Endometrium (tissue), 2 donors: ENCODE measurements around the gene LRMDA.

Source experiments
- FAIRE-seq: peaks from 2 replicates; lab custom pipeline; 2012; peaks lifted over from hg19 to GRCh38; lab: Jason Lieb, UNC
- donor health status: control.
- donor health status: control.

The LRMDA gene

DNA sequence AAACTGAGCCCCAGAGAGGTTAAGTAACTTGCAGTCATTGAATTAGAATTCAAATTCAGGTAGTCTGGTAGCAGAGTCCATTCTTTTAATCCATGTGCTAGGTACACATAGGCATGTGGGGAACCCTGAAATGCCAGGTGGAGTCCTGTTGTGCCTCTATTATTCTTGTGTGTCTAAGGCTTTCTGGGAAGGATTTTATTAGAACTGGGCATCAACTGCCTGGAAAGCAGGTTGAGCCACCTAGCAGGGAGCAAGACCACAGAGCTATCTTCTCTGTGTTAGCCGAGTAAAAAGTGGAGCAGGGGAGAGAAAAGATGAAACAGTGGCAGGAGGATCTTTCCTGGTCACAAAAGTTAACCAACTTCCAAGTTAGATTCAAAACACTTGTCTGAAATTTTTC, 494.6 kb downstream of the LRMDA start:
- FAIRE-seq: no peak

DNA sequence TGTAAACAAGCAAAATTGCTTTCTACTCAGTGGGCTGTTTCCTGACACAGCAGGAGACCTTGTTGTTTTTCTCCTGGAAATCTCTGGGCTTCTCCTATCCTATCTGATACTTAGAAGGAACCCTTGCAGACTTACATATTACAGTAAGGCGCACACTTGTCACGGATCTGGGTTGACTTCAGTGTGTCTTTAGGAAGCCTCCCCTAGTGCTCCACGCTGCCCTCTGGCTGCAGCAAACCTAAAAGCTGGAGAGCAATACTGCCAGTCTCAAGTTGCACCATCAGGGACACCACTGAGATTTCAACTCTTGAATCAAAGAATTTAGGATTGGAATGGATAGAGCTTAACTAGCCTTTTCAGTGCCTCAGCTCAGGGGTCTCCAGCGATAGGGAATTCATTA, 495.3 kb downstream of the LRMDA start:
- FAIRE-seq: no peak

DNA sequence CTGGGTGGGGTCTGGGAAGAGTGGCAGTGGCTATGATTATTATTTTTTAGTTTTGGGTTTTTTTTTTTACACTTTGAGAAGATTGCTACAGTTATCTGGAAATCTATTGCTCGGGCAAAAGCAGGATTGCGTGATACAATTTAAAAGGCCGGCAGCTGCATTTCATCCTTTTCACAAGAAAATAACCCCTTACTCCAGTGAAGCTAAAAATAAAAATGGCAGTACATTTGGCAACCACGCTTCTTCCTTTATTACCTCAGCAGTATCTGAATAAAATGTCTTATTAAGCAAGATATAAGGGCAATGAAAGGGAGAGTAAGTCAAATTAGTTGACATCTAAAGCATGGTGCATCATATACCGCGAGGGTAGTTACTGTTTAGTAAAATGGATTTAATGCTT, 496.8 kb downstream of the LRMDA start:
- FAIRE-seq: no peak

DNA sequence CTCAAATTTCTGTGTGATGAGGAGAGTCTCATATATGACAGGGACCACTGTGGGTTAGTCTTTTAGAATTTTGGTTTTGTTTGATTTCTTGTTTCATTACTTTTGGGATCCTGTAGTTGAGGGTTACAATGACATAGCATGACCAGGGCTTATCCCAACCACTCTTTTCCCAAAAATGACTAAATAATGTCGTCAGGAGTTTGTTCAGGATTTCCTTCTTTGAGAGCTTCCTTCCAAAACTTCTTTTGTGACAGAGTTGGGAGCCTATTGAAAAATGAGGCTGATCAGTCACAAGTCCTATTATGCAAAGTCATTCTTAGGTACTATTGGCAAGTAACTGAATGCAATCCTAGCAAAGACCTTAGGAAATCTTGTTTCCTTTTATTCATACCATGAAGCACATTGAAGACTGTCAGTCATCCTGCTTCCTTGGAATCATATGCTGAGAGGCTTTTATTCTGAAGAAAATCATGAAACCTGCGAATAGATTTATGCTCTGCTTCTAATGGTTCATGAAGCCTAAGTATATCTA, 498.3 kb downstream of the LRMDA start:
- no peak for FAIRE-seq

DNA sequence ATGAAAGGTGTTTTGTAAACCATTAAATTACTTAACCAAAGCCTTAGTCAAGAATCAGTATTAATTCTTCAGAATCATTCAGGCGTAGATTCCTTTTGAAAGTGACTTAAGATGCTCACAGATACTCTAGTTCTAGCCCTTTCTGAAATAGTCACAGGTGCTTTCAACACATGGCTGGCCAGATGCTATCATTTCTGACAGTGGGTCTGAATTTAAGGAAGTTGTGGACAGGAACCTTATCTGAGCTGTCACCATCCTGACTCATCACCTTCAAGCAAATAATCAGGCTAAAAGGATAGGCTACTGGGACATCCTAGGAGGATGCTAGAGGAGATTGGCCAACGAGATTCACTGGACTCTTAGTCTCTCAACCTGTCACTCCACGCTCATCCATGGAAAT, 501.5 kb downstream of the LRMDA start:
- FAIRE-seq: no peak

DNA sequence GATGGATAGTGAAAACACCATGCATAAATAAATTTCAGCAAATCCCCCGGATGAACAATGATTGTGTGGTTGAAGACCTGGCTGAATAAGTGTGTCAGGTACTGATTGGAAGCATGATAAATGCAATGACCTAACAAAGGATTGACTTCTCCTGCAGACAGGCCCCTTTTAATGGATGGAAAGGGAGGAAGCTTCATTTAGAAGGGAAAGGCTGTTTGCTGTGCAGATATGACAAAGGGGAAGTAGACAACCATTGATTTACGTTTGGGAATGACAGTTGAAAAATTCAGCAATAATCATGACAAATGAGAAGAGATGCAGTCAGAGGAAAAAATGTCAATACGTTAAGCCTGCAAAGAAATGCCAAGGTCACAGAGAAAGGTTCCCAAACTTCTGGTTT, 503.8 kb downstream of the LRMDA start:
- FAIRE-seq: no peak

DNA sequence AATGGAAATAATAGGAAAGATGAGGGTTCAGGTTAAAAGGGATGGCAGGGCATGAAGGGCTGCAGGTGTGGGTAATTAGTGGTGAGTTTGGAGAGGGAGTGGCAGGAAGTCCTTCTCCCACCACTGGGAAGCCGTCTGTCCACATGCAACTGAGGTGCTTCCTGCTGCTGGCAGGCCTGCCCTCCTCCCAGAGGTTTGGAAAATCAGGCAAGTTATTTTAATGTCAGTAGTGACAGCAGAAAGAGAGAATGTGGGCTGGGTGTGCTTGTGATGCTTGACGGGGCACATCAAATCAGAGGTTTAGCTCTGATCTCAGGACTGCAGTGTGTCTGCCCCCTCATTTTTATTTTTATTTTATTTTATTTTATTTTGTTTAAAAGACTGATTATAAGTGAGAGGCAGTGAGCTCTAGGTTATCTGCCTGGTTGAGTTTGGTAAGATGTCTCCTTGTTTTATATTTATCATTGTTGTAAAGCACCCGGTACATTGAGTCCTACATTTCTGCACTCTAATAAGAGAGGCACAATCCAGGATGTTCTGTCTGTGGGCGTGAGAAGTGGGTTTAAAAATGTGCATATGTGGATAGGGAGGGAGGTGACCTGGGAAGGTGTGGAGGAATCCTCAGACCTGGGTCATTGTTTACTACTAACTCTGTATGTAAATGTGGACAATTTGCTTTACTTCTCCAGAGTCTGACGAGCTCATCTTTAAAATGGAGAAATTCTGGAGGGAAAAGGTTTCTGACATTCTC, 504.4 kb downstream of the LRMDA start:
- FAIRE-seq: no peak

DNA sequence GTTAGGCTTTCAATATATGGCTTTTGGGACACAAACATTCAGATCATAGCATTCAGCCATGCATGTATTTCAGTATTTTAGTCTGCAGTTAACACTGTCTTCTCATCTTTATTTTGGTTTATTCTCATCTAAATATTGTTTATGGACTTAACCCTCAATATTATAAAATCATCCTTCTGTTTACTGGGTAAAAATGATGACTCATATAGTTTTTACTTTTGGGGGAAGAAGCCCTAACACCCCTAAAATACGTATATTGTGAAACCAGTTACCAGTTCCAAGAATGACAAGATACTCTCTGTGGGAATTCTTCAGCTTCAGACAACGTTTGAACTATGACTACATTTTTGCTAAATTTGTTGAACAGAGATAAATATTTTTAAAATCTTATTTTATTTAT, 505.4 kb downstream of the LRMDA start:
- FAIRE-seq: no peak

DNA sequence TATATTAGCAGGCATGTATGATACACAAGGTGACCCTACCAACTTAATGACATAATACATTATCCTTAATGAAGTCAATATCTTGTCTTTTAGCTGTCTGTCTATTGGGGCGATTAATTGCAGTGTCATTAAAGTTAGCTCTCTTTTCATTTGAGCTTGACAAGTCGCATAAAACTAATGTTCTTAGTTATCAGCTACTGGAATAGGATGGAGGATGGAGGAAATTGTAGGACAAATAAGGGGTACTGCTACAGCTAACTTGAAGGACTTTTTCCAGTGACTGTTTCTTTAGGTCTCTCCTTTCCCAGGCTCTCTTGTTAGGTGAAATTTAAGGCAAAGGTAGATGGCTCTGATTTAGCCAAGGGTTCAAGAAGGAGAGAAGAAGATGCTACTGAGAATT, 506.4 kb downstream of the LRMDA start:
- no peak for FAIRE-seq

DNA sequence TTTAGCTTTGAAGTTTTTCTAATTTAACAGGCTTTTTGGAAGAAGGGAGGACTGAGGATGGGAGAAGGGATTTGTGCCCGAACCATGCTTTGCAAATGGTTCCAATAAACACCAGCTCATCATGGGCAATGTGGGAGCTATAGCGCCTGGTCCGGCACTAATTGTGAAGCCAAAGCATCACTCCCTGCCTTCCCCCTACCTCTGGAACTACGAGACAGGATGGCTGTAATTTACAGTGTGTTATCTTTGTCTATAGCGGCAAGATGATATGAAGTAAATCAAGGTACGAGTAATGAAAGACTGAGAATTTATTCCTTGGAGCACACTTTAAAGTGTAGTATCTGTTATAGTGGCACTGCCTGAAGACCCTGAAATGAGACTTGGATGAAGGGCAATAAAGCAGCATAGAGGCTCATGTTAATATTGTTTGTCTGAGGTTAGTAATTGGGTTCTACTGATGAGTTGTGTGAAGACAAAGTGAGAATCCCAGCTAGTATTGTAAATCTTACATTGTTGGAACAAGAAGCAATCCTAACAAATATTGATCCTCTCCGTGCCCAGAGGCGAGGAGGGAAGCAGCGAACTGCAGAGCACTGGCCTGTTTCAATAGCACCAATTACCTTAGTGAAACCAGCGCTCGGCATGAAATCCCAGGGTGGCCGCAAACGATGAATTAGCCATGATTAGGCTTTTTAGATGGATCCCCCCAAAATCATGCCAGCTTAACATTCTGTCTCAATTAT, 507.1 kb downstream of the LRMDA start:
- no peak for FAIRE-seq

DNA sequence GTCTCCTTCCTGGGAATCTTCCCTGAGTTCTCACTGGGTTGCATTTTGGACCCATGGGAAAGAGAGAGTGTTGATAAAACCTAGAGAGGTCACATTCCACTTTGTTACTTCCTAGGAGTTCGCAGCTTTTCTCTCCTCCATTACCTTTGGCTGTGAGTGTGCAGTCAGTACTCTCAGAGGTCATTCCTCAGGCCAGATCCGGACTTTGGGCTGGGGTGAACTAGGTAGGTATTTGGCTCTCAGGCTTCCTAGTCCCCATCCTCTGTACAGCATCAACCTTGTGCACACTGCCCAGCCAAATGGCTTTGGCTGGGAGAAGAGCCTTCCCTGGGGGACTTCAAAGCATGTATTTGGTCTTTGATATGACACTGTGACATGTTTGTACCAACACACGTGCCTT, 508.1 kb downstream of the LRMDA start:
- FAIRE-seq: no peak

DNA sequence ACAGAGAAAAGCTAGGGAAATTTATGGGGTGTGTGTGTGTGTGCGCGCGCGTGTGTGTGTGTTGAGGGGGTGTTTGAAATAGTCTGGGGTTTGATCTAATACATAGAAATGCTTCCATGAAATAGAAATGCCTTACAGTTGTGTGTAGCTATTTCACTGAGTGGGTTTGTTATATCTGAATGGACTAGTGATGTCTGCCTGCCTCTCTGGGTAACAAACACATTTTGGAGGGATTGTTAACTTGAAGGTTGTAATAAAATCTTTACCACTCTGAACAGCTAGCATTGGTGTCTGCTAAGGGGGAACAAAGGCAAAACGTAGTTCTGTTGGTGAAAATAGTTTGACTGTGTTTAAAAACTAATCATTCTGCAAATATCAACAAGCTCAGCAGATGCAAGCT, 509.3 kb downstream of the LRMDA start:
- FAIRE-seq: no peak

DNA sequence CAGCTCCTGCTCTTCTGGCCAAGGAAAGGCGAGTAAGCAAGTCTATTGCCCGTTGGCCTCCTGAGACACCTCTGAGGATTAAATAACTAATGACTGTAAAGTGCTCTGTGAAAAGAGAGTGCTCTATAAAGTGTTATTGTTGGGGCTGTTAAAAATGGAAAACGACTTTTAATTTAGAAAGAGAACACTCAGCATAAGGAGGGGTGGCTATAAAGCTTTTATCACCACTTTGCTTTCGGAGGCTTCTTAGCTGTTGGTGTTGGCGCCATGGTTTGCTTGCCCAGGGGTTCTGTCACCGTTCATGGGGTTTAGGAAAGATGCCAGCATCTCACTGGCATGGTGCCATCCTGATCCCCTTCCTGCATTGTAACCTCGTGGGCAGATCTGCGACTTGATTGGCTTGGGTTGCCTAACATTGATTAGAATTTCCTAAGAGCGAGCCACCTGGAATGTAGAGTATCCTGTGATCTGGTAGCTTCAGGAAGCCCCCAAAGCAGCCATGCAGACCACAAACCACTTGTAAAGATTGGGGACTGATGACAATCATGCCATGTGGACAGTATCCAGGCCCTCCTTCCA, 509.9 kb downstream of the LRMDA start:
- no peak for FAIRE-seq

DNA sequence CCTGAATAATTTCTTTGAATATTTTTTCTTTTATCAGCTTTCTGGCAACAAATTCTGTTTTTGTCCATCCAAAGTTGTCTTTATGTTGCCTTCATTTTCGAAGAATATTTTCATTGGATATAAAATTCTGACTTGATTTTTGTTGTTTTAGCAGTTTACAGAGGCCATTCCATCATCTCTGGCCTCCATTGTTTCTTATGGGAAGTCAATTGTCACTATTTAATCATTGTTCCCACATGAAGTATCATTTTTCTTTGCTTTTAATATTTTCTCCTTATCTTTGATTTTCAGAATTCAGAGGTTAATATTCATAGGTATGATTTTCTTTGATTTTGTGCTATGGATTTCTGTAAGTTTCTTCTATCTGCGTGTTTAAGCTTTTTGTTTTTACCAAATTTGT, 512.6 kb downstream of the LRMDA start:
- FAIRE-seq: no peak

DNA sequence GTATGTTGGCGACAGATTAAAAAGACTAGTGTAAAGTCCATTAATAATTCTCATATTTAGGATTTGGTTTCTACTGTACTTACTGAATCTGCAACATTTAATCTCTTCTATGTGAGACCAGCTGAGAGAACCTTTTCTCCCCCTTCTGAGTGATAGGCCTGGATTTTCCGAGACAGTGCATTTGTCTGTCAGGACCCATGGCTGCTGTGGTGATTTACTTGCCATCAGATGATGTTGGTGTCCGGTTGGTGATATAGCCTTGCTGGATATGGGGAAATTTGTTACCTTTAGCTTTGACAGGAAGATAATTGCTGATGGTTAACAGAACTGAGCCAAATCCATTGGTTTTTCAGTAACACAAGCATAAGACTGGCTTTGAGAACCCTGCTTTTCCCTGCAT, 517.2 kb downstream of the LRMDA start:
- no peak for FAIRE-seq

DNA sequence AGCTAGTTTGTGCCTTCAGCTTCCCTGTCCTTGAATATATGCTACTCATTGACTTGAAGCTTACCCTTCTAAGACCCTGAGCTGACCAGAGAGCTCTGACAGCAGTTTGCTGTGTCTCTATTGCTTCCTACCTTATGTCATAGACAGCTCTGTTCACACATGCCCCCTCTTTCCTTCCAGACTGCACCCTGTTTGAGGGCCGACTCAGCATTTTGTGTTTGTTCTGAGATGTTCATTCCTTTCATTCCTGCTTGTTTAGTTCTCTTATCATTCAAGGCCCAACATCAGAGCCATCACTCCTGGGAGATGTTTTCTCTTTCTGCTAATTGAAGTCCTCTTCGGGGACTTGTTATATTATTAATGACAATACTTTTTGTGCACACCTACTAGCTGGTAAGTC, 518.9 kb downstream of the LRMDA start:
- no peak for FAIRE-seq

DNA sequence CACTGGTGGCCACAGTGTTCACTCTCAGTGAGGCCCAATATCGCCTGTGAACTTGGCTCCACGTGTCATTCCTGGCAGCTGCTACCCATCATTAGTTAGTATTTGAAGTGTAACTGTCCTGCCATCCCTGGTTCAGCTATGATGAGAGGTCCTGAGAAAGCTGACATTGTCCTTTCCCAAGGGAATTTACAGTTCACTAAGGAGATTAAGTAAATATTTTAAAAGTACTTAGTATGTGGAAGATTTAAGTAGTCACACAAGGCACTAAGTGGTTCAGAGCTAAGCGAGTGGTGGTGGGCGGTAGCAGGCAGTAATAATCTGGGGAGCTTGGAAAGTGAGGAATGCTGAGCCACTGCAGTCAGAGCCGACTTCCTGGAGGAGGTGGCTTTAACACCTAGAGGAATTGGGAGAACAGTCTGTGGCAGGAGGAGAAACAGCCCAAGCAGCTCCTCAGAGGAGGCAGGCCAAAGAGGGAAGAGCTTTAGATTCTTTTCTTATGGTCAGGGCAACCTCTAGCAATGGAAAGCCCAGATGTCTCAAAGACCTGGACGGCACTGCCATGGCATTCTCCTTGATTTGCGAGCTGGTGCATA, 519.7 kb downstream of the LRMDA start:
- FAIRE-seq: no peak

DNA sequence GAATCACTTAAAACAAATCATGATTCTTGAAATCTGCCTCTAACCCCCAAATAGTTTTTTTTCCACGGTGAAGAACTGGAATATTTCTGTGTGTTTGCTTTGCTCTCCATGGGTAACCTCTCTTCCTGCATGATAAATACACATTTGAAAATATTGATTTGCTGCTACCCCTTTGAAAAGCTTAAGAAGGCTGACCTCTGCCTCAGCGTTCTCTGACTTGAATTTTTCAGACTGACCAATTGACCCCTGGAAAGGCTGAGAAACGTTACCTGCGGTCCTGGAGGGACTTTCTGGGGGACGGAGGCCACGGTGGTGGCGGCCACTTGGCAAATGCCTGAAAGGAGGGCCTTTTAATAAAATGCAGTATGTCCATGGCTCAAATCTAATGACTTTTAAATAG, 520.2 kb downstream of the LRMDA start:
- no peak for FAIRE-seq

DNA sequence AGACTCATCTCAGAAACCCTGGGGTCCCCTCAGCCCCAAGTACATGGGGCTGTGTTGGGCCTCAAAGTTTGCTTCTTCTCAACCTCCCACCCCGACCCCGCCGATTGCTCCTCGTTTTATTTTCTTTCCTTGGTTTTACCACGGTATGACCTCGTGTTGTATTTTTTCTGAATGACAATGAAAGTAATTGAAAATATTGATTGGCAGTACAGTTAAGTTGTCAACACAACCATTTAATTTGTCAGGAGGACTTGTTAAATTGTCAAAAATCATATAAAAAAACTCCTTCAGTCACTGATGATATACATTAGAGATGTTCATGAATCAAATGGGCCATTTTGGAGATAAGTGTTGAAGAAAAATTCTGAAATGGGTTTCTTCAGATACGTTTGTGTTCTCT, 520.7 kb downstream of the LRMDA start:
- FAIRE-seq: no peak

DNA sequence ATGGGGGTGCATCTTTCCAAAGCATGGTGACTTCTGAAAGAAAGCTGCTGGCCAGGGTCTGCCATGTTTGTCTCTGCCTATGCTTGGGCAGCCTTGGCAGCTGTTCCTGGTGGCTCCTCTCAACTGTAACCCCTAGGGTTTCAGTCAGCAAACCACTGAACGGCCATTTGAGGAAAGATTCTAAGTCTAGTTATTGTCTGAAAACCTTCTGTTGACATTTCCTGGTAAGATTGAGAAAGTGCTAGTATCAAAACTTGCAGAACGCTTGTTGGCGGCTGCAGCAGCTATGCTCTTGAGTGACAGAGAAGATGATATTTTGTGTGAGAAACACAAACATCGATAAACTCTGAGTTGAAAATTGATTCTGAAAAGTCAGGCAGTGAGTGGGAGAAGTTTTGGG, 523.1 kb downstream of the LRMDA start:
- FAIRE-seq: no peak

DNA sequence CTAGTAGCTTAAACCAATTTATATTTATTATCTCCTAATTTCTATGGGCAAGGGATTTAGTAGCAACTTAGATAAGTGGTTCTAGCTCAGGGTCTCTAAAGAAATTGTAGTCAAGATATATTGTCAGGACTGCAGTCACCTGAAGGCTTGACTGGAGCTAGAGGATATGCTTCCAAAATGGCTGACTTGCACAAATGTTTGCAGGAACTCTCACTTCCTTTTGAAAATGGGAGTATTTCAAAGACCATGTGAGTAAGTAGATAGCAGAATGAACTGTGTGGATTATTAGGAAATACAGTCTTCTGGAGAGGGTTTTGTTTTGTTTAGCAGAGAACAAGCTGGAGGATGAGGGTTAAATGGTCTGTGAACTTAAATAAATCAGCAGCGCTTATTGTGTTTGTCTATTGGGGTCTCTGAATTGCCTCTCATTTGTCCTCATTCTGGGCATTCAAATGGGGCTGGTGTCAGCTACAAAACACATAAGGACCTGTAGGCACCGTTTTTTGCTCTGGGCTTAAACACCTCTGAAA, 524.6 kb downstream of the LRMDA start:
- no peak for FAIRE-seq

DNA sequence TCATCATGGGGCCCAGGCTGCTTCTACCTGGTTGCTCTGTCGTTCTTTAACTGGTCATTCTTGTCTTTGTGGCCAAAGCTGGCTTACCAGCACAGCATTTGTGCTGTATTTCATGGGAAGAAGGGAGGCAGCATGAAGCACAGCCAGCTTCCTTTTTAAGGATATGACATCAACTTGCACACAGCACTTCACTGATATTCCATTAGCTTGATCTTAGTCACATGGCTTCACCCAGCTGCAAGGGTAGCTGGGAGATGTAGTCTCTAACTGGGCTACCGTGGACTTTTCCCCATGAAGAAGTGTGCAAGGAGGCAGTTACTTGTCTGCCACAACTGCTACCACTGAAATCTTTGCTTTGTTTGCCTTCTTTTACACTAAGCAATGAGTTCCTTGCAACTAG, 525.2 kb downstream of the LRMDA start:
- FAIRE-seq: no peak
